ENCODE results near the gene CDC5L.
"Not testable (repeated sequence)": the region's sequence is repeated elsewhere in the genome, so short reads cannot be mapped to it uniquely, and the experiment has no call there.

The CDC5L gene

GRCh38 chr6:44446626-44447300, 59.3 kb downstream of the CDC5L start:
- DNase-seq (ENCODE audit: low read depth, low spot score): no peak
- TF ChIP-seq POLR2AphosphoS5 (IDR thresholded peaks at IDR 0.05; ENCODE audit: borderline replicate concordance, low read depth, low read length): no peak
- TF ChIP-seq EZH2 (IDR thresholded peaks at IDR 0.05): no peak
- TF ChIP-seq FOXP2 (optimal IDR thresholded peaks at IDR 0.05; ENCODE audit: control extremely low read depth, extremely low read length, insufficient read depth): no peak
- Histone ChIP-seq H3K27ac (0 out of 2 replicates have a peak overlapping the region, but pooled peaks have one; percentile 17), H3K36me3 (ENCODE audit: insufficient read depth, low read length) (peaks cover 60% of the 10 kb centered on the region), H3K4me3 (no peak overlapping the region), H3K9me3 (ENCODE audit: low read depth, low read length) (no peaks in the 10 kb centered on the region), H3K9ac (ENCODE audit: insufficient read length) (no peak overlapping the region)

GRCh38 chr6:44449181-44449580, 61.7 kb downstream of the CDC5L start:
- peaks cover 47% of the 10 kb centered on the region for H3K36me3 ChIP-seq (ENCODE audit: insufficient read depth, low read length)
- not testable (repeated sequence) for H3K27ac ChIP-seq; DNase-seq (ENCODE audit: low read depth, low spot score); H3K9me3 ChIP-seq (ENCODE audit: low read depth, low read length); H3K9ac ChIP-seq (ENCODE audit: insufficient read length); H3K4me3 ChIP-seq

- no peak overlapping the region for H3K4me3 ChIP-seq
- H3K27ac ChIP-seq: no peak overlapping the region
- no peak for DNase-seq (ENCODE audit: low read depth, low spot score)
- TF ChIP-seq FOXP2 (optimal IDR thresholded peaks at IDR 0.05; ENCODE audit: control extremely low read depth, extremely low read length, insufficient read depth) (no peak), POLR2AphosphoS5 (IDR thresholded peaks at IDR 0.05; ENCODE audit: borderline replicate concordance, low read depth, low read length) (no peak), EZH2 (IDR thresholded peaks at IDR 0.05) (no peak)
- H3K36me3 ChIP-seq (ENCODE audit: insufficient read depth, low read length): peaks cover 28% of the 10 kb centered on the region
- no peaks in the 10 kb centered on the region for H3K9me3 ChIP-seq (ENCODE audit: low read depth, low read length)
- H3K9ac ChIP-seq (ENCODE audit: insufficient read length): no peak overlapping the region
Observed at GRCh38 chr6:44451803-44452695, 64.5 kb downstream of the CDC5L start.

GRCh38 chr6:44452725-44453124, 65.2 kb downstream of the CDC5L start:
- Histone ChIP-seq H3K36me3 (ENCODE audit: insufficient read depth, low read length) (peaks cover 22% of the 10 kb centered on the region), H3K9me3 (ENCODE audit: low read depth, low read length) (no peaks in the 10 kb centered on the region), H3K9ac (ENCODE audit: insufficient read length) (no peak overlapping the region), H3K27ac (no peak overlapping the region), H3K4me3 (no peak overlapping the region)
- no peak for DNase-seq (ENCODE audit: low read depth, low spot score)
- TF ChIP-seq FOXP2 (optimal IDR thresholded peaks at IDR 0.05; ENCODE audit: control extremely low read depth, extremely low read length, insufficient read depth) (no peak), EZH2 (IDR thresholded peaks at IDR 0.05) (no peak), POLR2AphosphoS5 (IDR thresholded peaks at IDR 0.05; ENCODE audit: borderline replicate concordance, low read depth, low read length) (no peak)

- Histone ChIP-seq H3K27ac (no peak overlapping the region), H3K4me3 (no peak overlapping the region), H3K9ac (ENCODE audit: insufficient read length) (no peak overlapping the region), H3K36me3 (ENCODE audit: insufficient read depth, low read length) (peaks cover 18% of the 10 kb centered on the region), H3K9me3 (ENCODE audit: low read depth, low read length) (no peaks in the 10 kb centered on the region)
- DNase-seq (ENCODE audit: low read depth, low spot score): no peak
- TF ChIP-seq FOXP2 (optimal IDR thresholded peaks at IDR 0.05; ENCODE audit: control extremely low read depth, extremely low read length, insufficient read depth) (no peak), POLR2AphosphoS5 (IDR thresholded peaks at IDR 0.05; ENCODE audit: borderline replicate concordance, low read depth, low read length) (no peak), EZH2 (IDR thresholded peaks at IDR 0.05) (no peak)
Observed at GRCh38 chr6:44453146-44453545, 65.6 kb downstream of the CDC5L start.

GRCh38 chr6:44454198-44454597, 66.7 kb downstream of the CDC5L start:
- no peaks in the 10 kb centered on the region for H3K9me3 ChIP-seq (ENCODE audit: low read depth, low read length)
- H3K9ac ChIP-seq (ENCODE audit: insufficient read length): no peak overlapping the region
- DNase-seq (ENCODE audit: low read depth, low spot score): no peak
- H3K36me3 ChIP-seq (ENCODE audit: insufficient read depth, low read length): peaks cover 12% of the 10 kb centered on the region
- H3K27ac ChIP-seq: peak overlapping the region; percentile 19; the same call in 1 of the 2 replicates
- no peak for TF ChIP-seq EZH2 (IDR thresholded peaks at IDR 0.05)
- TF ChIP-seq POLR2AphosphoS5 (IDR thresholded peaks at IDR 0.05; ENCODE audit: borderline replicate concordance, low read depth, low read length): no peak
- TF ChIP-seq FOXP2 (optimal IDR thresholded peaks at IDR 0.05; ENCODE audit: control extremely low read depth, extremely low read length, insufficient read depth): no peak
- no peak overlapping the region for H3K4me3 ChIP-seq

- H3K27ac ChIP-seq: no peak overlapping the region
- H3K4me3 ChIP-seq: no peak overlapping the region
- peak; percentile 14 for DNase-seq (ENCODE audit: low read depth, low spot score)
- no peaks in the 10 kb centered on the region for H3K9me3 ChIP-seq (ENCODE audit: low read depth, low read length)
- H3K36me3 ChIP-seq (ENCODE audit: insufficient read depth, low read length): peaks cover 8% of the 10 kb centered on the region; the same call in 1 of the 2 replicates
- no peak overlapping the region for H3K9ac ChIP-seq (ENCODE audit: insufficient read length)
- TF ChIP-seq POLR2AphosphoS5 (IDR thresholded peaks at IDR 0.05; ENCODE audit: borderline replicate concordance, low read depth, low read length): no peak; the same call in 1 of the 2 replicates
Observed at GRCh38 chr6:44456070-44456965, 68.8 kb downstream of the CDC5L start.

GRCh38 chr6:44456966-44457292, 69.4 kb downstream of the CDC5L start:
- DNase-seq (ENCODE audit: low read depth, low spot score): no peak
- H3K9me3 ChIP-seq (ENCODE audit: low read depth, low read length): no peaks in the 10 kb centered on the region
- TF ChIP-seq POLR2AphosphoS5 (IDR thresholded peaks at IDR 0.05; ENCODE audit: borderline replicate concordance, low read depth, low read length) (no peak), FOXP2 (optimal IDR thresholded peaks at IDR 0.05; ENCODE audit: control extremely low read depth, extremely low read length, insufficient read depth) (no peak), EZH2 (IDR thresholded peaks at IDR 0.05) (no peak)
- H3K9ac ChIP-seq (ENCODE audit: insufficient read length): no peak overlapping the region
- no peak overlapping the region for H3K27ac ChIP-seq
- peaks cover 2% of the 10 kb centered on the region; the same call in 1 of the 2 replicates for H3K36me3 ChIP-seq (ENCODE audit: insufficient read depth, low read length)
- H3K4me3 ChIP-seq: no peak overlapping the region

Measured in SK-N-MC (cell line).